Measurements from ENCODE around the gene NMNAT2. TPM values are rescaled to one million over a fixed set of nuclear protein-coding genes. Genes with fewer than 3 reads are reported as not detected.

NMNAT2 gene
- total and polyA plus RNA-seq, 10 of the 15 experiments (the other 5 are each of a cell fraction or from before 2014, with no cell fraction given) = 0.02 to 2.0 (median 0.60) TPM

DNA sequence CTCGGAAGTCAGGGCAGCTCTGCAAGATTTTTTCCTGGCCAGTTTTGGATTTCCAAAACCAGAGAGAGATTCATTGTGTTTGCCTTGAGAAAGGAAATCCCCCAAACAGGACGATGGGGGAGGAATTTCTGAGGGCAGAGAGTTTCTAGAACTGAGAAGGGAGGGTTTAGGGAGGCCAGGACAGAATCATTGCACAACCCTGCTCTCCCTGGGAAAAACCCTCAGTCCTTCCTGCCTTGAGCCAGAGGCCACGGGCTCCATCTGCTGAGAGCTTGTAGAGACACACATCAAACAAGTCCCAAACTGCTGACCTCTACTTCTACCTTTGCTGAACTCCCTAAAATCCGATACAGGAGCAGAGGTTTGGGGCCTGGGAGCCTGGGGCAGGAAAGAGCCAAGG, 99.7 kb downstream of the NMNAT2 start:
- Histone ChIP-seq H3K27me3 (replicated peaks in 1 of 2; ENCODE audit: control insufficient read depth in 2 of 2, insufficient read depth in 2 of 2, low read length in 1 of 2) (no peaks in the 10 kb centered on the region), H3K9me3 (replicated peaks; ENCODE audit: control insufficient read depth, insufficient read depth, low read length) (no peaks in the 10 kb centered on the region), H4K20me1 (ENCODE audit: control insufficient read depth, insufficient read depth) (no peaks in the 10 kb centered on the region), H2AFZ (ENCODE audit: control insufficient read depth, low read depth, low read length) (peak overlapping the region; percentile 25), H3K9ac (ENCODE audit: control insufficient read depth, insufficient read depth, low read length) (no peak overlapping the region), H3K79me2 (ENCODE audit: control insufficient read depth, insufficient read depth, low read length) (no peaks in the 10 kb centered on the region), H3K27ac (ENCODE audit: control insufficient read depth, insufficient read depth) (no peak overlapping the region), H3K4me3 (no peak overlapping the region), H3K36me3 (ENCODE audit: control insufficient read depth in 2 of 2, insufficient read depth in 2 of 2, low read length in 1 of 2) (no peaks in the 10 kb centered on the region), H3K4me1 (ENCODE audit: control insufficient read depth, insufficient read depth, low read length) (peaks cover 6% of the 10 kb centered on the region), H3K4me2 (ENCODE audit: control insufficient read depth, insufficient read depth) (no peak overlapping the region; the same call in 1 of the 2 replicates)
- BruUV-seq (replicated peaks) = no TSS peak
- intact Hi-C loops (cut with micrococcal nuclease; ENCODE audit: unreplicated experiment) (loop anchor here (1.0 kb wide), 2 partner anchors 37 to 356 kb away; no protein-coding TSS in a partner anchor), in situ Hi-C loops (cut with MboI) (no loop called here)
- ChIA-PET SMC1A (ENCODE audit: uncharacterized antibody, unreplicated experiment) (interaction anchor here (0.8 to 13.2 kb wide), 23 partner anchors 8 to 357 kb away, joined by 3 to 152 read pairs (median 5); no protein-coding TSS in a partner anchor), POLR2A (interaction anchor here (0.6 to 2.8 kb wide), 6 partner anchors 12 to 40 kb away, joined by 3 to 8 read pairs (median 4); no protein-coding TSS in a partner anchor), RAD21 (ENCODE audit: unreplicated experiment) (interaction anchor here (0.9 to 6.2 kb wide), 11 partner anchors 12 to 356 kb away, joined by 3 to 114 read pairs (median 5); no protein-coding TSS in a partner anchor), CTCF (interaction anchor here (0.6 to 6.6 kb wide), 24 partner anchors 10 to 442 kb away, joined by 3 to 146 read pairs (median 4); no protein-coding TSS in a partner anchor)
- ATAC-seq = peak; percentile 96
- FAIRE-seq = no peak
- DNase-seq (ENCODE audit: low read depth, low spot score) = peak; percentile 55
- WGBS (ENCODE audit: insufficient coverage, insufficient replicate concordance, low lambda C conversion rate, missing lambda C conversion rate) = 0% methylated on average over 4 of the region's 4 CpGs
- TF ChIP-seq ZNF24 (IDR thresholded peaks at IDR 0.05) (0 out of 2 replicates have a peak, but pooled peaks have one; percentile 50), BRCA1 (IDR thresholded peaks at IDR 0.05; ENCODE audit: low read depth, low read length) (no peak), STAT3 (IDR thresholded peaks at IDR 0.05; ENCODE audit: low read depth, low read length) (no peak), ZNF592 (IDR thresholded peaks at IDR 0.05) (0 out of 2 replicates have a peak, but pooled peaks have one; percentile 14), LARP7 (IDR thresholded peaks at IDR 0.05) (no peak), SRF (IDR thresholded peaks at IDR 0.05; ENCODE audit: low read depth in 2 of 2, low read length in 2 of 2) (no peak), TCF7 (IDR thresholded peaks at IDR 0.05; ENCODE audit: borderline replicate concordance) (no peak), KAT2A (conservative IDR thresholded peaks at IDR 0.05; ENCODE audit: control insufficient read depth, low read depth, low read length) (no peak), NFIC (IDR thresholded peaks at IDR 0.05; ENCODE audit: low read depth, low read length) (no peak), RUNX3 (IDR thresholded peaks at IDR 0.05; ENCODE audit: low read length) (peak; percentile 35; the same call in 1 of the 2 replicates), HCFC1 (IDR thresholded peaks at IDR 0.05; ENCODE audit: low read length) (no peak), GATAD2B (conservative IDR thresholded peaks at IDR 0.05; ENCODE audit: low read depth) (no peak), FOXK2 (IDR thresholded peaks at IDR 0.05) (no peak)
- TF ChIP-seq, protein P1, sequence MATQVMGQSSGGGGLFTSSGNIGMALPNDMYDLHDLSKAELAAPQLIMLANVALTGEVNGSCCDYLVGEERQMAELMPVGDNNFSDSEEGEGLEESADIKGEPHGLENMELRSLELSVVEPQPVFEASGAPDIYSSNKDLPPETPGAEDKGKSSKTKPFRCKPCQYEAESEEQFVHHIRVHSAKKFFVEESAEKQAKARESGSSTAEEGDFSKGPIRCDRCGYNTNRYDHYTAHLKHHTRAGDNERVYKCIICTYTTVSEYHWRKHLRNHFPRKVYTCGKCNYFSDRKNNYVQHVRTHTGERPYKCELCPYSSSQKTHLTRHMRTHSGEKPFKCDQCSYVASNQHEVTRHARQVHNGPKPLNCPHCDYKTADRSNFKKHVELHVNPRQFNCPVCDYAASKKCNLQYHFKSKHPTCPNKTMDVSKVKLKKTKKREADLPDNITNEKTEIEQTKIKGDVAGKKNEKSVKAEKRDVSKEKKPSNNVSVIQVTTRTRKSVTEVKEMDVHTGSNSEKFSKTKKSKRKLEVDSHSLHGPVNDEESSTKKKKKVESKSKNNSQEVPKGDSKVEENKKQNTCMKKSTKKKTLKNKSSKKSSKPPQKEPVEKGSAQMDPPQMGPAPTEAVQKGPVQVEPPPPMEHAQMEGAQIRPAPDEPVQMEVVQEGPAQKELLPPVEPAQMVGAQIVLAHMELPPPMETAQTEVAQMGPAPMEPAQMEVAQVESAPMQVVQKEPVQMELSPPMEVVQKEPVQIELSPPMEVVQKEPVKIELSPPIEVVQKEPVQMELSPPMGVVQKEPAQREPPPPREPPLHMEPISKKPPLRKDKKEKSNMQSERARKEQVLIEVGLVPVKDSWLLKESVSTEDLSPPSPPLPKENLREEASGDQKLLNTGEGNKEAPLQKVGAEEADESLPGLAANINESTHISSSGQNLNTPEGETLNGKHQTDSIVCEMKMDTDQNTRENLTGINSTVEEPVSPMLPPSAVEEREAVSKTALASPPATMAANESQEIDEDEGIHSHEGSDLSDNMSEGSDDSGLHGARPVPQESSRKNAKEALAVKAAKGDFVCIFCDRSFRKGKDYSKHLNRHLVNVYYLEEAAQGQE (IDR thresholded peaks at IDR 0.05; ENCODE audit: low read depth, low read length) = no peak
- TF ChIP-seq, protein P2, sequence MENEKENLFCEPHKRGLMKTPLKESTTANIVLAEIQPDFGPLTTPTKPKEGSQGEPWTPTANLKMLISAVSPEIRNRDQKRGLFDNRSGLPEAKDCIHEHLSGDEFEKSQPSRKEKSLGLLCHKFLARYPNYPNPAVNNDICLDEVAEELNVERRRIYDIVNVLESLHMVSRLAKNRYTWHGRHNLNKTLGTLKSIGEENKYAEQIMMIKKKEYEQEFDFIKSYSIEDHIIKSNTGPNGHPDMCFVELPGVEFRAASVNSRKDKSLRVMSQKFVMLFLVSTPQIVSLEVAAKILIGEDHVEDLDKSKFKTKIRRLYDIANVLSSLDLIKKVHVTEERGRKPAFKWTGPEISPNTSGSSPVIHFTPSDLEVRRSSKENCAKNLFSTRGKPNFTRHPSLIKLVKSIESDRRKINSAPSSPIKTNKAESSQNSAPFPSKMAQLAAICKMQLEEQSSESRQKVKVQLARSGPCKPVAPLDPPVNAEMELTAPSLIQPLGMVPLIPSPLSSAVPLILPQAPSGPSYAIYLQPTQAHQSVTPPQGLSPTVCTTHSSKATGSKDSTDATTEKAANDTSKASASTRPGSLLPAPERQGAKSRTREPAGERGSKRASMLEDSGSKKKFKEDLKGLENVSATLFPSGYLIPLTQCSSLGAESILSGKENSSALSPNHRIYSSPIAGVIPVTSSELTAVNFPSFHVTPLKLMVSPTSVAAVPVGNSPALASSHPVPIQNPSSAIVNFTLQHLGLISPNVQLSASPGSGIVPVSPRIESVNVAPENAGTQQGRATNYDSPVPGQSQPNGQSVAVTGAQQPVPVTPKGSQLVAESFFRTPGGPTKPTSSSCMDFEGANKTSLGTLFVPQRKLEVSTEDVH (IDR thresholded peaks at IDR 0.05; ENCODE audit: low read depth, partially characterized antibody) = no peak

Measured in GM12878 (cell line).